GM23338 (cell line): Measurements from ENCODE around the gene MYD88. TPM values are rescaled to one million over a fixed set of nuclear protein-coding genes. Genes with fewer than 3 reads are reported as not detected.

Source experiments
- ATAC-seq: fragments of 200-7000 bp; cut with Tn5 transposase; 3 replicates; pipeline ENCODE4 v1.9.1; 2020
- DNase-seq: peaks from one replicate; pipeline ENCODE4 v3.0.0-alpha.2; 2015; ENCODE audit warnings: low spot score
- H2AFZ ChIP-seq: fragments of 200-600 bp; sonication (generic); 2 replicates; pipeline ENCODE4 v1.8.0; 2016; ENCODE audit warnings: antibody characterized with exemption, mild to moderate bottlenecking, moderate library complexity
- H3F3A ChIP-seq: fragments of 200-600 bp; sonication (generic); replicated peaks from 2 replicates; pipeline ENCODE4 v1.8.0; 2017; ENCODE audit warnings: antibody characterized with exemption, mixed run types, low read depth
- H3K27ac ChIP-seq: fragments of 200-600 bp; sonication (generic); 2 replicates; pipeline ENCODE4 v1.6.1; 2016; ENCODE audit warnings: low read depth
- H3K27me3 ChIP-seq: fragments of 200-600 bp; sonication (generic); 2 replicates; pipeline ENCODE4 v1.8.0; 2016; ENCODE audit warnings: mild to moderate bottlenecking, mixed run types, moderate library complexity; ENCODE audit not compliant: insufficient read depth
- H3K36me3 ChIP-seq: fragments of 200-600 bp; sonication (generic); 2 replicates; pipeline ENCODE4 v1.8.0; 2016; ENCODE audit warnings: mild to moderate bottlenecking; ENCODE audit not compliant: insufficient read depth
- H3K4me1 ChIP-seq: fragments of 200-600 bp; sonication (generic); 2 replicates; pipeline ENCODE4 v1.8.0; 2016; ENCODE audit warnings: mild to moderate bottlenecking, moderate library complexity; ENCODE audit not compliant: insufficient read depth
- H3K4me2 ChIP-seq: fragments of 200-600 bp; sonication (generic); 2 replicates; pipeline ENCODE4 v1.7.1; 2017; ENCODE audit warnings: mixed run types
- H3K4me3 ChIP-seq: fragments of 200-600 bp; sonication (generic); 2 replicates; pipeline ENCODE4 v1.6.1; 2016; ENCODE audit warnings: mixed run types
- H3K79me2 ChIP-seq: fragments of 200-600 bp; sonication (generic); replicated peaks from 2 replicates; pipeline ENCODE4 v1.8.0; 2017; ENCODE audit warnings: mild to moderate bottlenecking; ENCODE audit not compliant: insufficient read depth
- H3K9me2 ChIP-seq: fragments of 200-600 bp; sonication (generic); 2 replicates; pipeline ENCODE4 v1.8.0; 2017; ENCODE audit not compliant: insufficient read depth
- H4K20me1 ChIP-seq: fragments of 200-600 bp; sonication (generic); replicated peaks from 2 replicates; pipeline ENCODE4 v1.8.0; 2017; ENCODE audit warnings: mild to moderate bottlenecking; ENCODE audit not compliant: insufficient read depth
- H3K27ac Mint-ChIP-seq: 2 replicates; pipeline ENCODE4 v1.8.0; 2020; ENCODE audit warnings: inconsistent platforms, mild to moderate bottlenecking, moderate library complexity, mixed read lengths
- H3K27me3 Mint-ChIP-seq: 3 replicates; pipeline ENCODE4 v1.8.0; 2022; ENCODE audit warnings: low read depth, mild to moderate bottlenecking, moderate library complexity, mixed read lengths, inconsistent platforms; ENCODE audit not compliant: insufficient read depth, poor library complexity
- H3K36me3 Mint-ChIP-seq: 3 replicates; pipeline ENCODE4 v1.8.0; 2021; ENCODE audit warnings: low read depth, mild to moderate bottlenecking, inconsistent platforms, moderate library complexity, mixed read lengths
- H3K4me1 Mint-ChIP-seq: 3 replicates; pipeline ENCODE4 v1.8.0; 2020; ENCODE audit warnings: mild to moderate bottlenecking, inconsistent platforms, mixed read lengths
- H3K4me3 Mint-ChIP-seq: 3 replicates; pipeline ENCODE4 v1.8.0; 2021; ENCODE audit warnings: moderate library complexity, mild to moderate bottlenecking, inconsistent platforms, mixed read lengths
- H3K9me3 Mint-ChIP-seq: 3 replicates; pipeline ENCODE4 v1.8.0; 2020; ENCODE audit warnings: moderate library complexity, mild to moderate bottlenecking, inconsistent platforms, mixed read lengths
- CREB1 ChIP-seq: fragments of 250-450 bp; sonication (Bioruptor Pico); IDR thresholded peaks from 2 replicates; pipeline ENCODE4 v1.5.0; 2020; ENCODE audit warnings: low read depth, mild to moderate bottlenecking, moderate library complexity
- EZH2 ChIP-seq: fragments of 200-600 bp; sonication (generic); IDR thresholded peaks from one replicate; pipeline ENCODE4 v1.8.0; 2017; ENCODE audit warnings: antibody characterized with exemption, mild to moderate bottlenecking, low read depth; ENCODE audit not compliant: unreplicated experiment
- EZH2phosphoT487 ChIP-seq: fragments of 200-600 bp; sonication (generic); IDR thresholded peaks from one replicate; pipeline ENCODE4 v1.8.1; 2018; ENCODE audit warnings: antibody characterized with exemption; ENCODE audit not compliant: unreplicated experiment
- JUNB ChIP-seq: IDR thresholded peaks from one replicate; pipeline ENCODE4 v1.6.1; 2016; ENCODE audit warnings: antibody characterized with exemption; ENCODE audit not compliant: unreplicated experiment
- NANOG ChIP-seq: IDR thresholded peaks from 2 replicates; pipeline ENCODE4 v1.6.1; 2016; ENCODE audit warnings: antibody characterized with exemption, borderline replicate concordance
- POLR2AphosphoS5 ChIP-seq: IDR thresholded peaks from 2 replicates; pipeline ENCODE4 v1.6.1; 2016; ENCODE audit warnings: antibody characterized with exemption, low read depth
- STAT1 ChIP-seq: IDR thresholded peaks from one replicate; pipeline ENCODE4 v1.6.1; 2016; ENCODE audit warnings: antibody characterized with exemption; ENCODE audit not compliant: unreplicated experiment
- ZNF114 ChIP-seq: fragments of 250-450 bp; sonication (Bioruptor Pico); IDR thresholded peaks from 2 replicates; pipeline ENCODE4 v1.5.0; 2020; ENCODE audit warnings: mild to moderate bottlenecking, moderate library complexity
- ZNF331 ChIP-seq: fragments of 250-450 bp; sonication (Bioruptor Pico); IDR thresholded peaks from 2 replicates; pipeline ENCODE4 v1.5.0; 2020; ENCODE audit warnings: low read depth, mild to moderate bottlenecking, moderate library complexity
- polyA plus RNA-seq: library from polyadenylated mRNA; unstranded; fragments of >200 nt; fragmentation: Nextera tagmentation; extraction: Ambion mirVana; gene quantifications from 2 replicates; pipeline ENCODE4 v1.2.1, GENCODE V29; 2016
- total RNA-seq: library from RNA; depleted of rRNA; stranded (reverse); fragments of >200 nt; shearing (Covaris generic); gene quantifications from 2 replicates; pipeline ENCODE4 v1.2.3, GENCODE V29; 2014
- TF ChIP-seq, protein P1 (sequence below), 2 experiments: fragments of 200-600 bp in 1 of 2; sonication (generic) in 1 of 2; conservative IDR thresholded peaks; 2 replicates each; pipeline versions ENCODE4 v1.5.1 to v1.6.1; 2016 to 2017; ENCODE audit warnings: antibody characterized with exemption in 2 of 2, low read depth in 2 of 2, mild to moderate bottlenecking in 2 of 2, moderate library complexity in 1 of 2
- TF ChIP-seq, protein P2 (sequence below): IDR thresholded peaks from one replicate; pipeline ENCODE4 v1.6.1; 2018; ENCODE audit warnings: antibody characterized with exemption; ENCODE audit not compliant: unreplicated experiment
- TF ChIP-seq, protein P3 (sequence below): IDR thresholded peaks from 2 replicates; pipeline ENCODE4 v1.6.1; 2016; ENCODE audit warnings: antibody characterized with exemption
- TF ChIP-seq, protein P4 (sequence below): fragments of 250-450 bp; sonication (Bioruptor Pico); IDR thresholded peaks from 2 replicates; pipeline ENCODE4 v1.5.0; 2020; ENCODE audit warnings: mild to moderate bottlenecking, moderate library complexity

The MYD88 gene
- total and polyA plus RNA-seq, 2 experiments from 2014 or later: 15.5 to 26.0 TPM

DNA sequence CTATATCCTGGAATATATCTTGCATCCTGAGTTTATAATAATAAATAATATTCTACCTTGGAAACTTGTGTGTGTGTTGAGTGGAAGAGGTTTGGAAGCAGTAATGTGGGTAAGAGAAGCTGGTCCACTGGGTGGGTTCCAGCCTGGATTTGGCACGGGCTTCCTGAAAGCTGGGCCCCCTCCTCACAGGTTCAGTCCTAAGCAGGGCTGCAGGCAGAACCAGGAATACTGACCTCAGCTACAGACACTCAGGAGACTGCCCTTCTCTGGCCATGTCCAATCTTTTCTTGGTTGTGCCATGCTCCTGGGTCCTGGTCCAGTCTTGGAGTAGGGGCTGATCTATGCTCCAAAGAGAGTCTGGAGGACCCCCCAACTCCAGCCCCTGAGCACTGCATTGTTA, 4.5 kb downstream of the MYD88 start:
- H3K4me2 ChIP-seq: no peak overlapping the region
- no peaks in the 10 kb centered on the region for H3K9me2 ChIP-seq
- Mint-ChIP-seq H3K4me3 (no peak overlapping the region), H3K9me3 (peaks cover 6% of the 10 kb centered on the region; the same call in 1 of the 3 replicates), H3K4me1 (peaks cover 21% of the 10 kb centered on the region), H3K27me3 (peaks cover 13% of the 10 kb centered on the region), H3K36me3 (peaks cover 24% of the 10 kb centered on the region), H3K27ac (no peak overlapping the region)
- peaks cover 10% of the 10 kb centered on the region; the same call in 1 of the 2 replicates for H3K79me2 ChIP-seq
- peaks cover 10% of the 10 kb centered on the region for H3K4me1 ChIP-seq
- no peak overlapping the region for H3K27ac ChIP-seq
- DNase-seq (no peak), ATAC-seq (no peak)
- H3F3A ChIP-seq: peaks cover 3% of the 10 kb centered on the region; the same call in 1 of the 2 replicates
- no peaks in the 10 kb centered on the region for H3K27me3 ChIP-seq
- no peak overlapping the region for H3K4me3 ChIP-seq
- H4K20me1 ChIP-seq: no peaks in the 10 kb centered on the region
- H2AFZ ChIP-seq: no peak overlapping the region
- H3K36me3 ChIP-seq: no peaks in the 10 kb centered on the region
- TF ChIP-seq, protein P1, sequence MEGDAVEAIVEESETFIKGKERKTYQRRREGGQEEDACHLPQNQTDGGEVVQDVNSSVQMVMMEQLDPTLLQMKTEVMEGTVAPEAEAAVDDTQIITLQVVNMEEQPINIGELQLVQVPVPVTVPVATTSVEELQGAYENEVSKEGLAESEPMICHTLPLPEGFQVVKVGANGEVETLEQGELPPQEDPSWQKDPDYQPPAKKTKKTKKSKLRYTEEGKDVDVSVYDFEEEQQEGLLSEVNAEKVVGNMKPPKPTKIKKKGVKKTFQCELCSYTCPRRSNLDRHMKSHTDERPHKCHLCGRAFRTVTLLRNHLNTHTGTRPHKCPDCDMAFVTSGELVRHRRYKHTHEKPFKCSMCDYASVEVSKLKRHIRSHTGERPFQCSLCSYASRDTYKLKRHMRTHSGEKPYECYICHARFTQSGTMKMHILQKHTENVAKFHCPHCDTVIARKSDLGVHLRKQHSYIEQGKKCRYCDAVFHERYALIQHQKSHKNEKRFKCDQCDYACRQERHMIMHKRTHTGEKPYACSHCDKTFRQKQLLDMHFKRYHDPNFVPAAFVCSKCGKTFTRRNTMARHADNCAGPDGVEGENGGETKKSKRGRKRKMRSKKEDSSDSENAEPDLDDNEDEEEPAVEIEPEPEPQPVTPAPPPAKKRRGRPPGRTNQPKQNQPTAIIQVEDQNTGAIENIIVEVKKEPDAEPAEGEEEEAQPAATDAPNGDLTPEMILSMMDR (conservative IDR thresholded peaks at IDR 0.05; ENCODE audit: low read depth in 2 of 2): no peak
- TF ChIP-seq EZH2phosphoT487 (no peak), ZNF114 (CRISPR knock-in tag) (no peak), POLR2AphosphoS5 (no peak), STAT1 (no peak), CREB1 (no peak), NANOG (no peak), JUNB (no peak), EZH2 (no peak), ZNF331 (CRISPR knock-in tag) (no peak)
- TF ChIP-seq, protein P2, sequence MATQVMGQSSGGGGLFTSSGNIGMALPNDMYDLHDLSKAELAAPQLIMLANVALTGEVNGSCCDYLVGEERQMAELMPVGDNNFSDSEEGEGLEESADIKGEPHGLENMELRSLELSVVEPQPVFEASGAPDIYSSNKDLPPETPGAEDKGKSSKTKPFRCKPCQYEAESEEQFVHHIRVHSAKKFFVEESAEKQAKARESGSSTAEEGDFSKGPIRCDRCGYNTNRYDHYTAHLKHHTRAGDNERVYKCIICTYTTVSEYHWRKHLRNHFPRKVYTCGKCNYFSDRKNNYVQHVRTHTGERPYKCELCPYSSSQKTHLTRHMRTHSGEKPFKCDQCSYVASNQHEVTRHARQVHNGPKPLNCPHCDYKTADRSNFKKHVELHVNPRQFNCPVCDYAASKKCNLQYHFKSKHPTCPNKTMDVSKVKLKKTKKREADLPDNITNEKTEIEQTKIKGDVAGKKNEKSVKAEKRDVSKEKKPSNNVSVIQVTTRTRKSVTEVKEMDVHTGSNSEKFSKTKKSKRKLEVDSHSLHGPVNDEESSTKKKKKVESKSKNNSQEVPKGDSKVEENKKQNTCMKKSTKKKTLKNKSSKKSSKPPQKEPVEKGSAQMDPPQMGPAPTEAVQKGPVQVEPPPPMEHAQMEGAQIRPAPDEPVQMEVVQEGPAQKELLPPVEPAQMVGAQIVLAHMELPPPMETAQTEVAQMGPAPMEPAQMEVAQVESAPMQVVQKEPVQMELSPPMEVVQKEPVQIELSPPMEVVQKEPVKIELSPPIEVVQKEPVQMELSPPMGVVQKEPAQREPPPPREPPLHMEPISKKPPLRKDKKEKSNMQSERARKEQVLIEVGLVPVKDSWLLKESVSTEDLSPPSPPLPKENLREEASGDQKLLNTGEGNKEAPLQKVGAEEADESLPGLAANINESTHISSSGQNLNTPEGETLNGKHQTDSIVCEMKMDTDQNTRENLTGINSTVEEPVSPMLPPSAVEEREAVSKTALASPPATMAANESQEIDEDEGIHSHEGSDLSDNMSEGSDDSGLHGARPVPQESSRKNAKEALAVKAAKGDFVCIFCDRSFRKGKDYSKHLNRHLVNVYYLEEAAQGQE: no peak
- TF ChIP-seq, protein P3, sequence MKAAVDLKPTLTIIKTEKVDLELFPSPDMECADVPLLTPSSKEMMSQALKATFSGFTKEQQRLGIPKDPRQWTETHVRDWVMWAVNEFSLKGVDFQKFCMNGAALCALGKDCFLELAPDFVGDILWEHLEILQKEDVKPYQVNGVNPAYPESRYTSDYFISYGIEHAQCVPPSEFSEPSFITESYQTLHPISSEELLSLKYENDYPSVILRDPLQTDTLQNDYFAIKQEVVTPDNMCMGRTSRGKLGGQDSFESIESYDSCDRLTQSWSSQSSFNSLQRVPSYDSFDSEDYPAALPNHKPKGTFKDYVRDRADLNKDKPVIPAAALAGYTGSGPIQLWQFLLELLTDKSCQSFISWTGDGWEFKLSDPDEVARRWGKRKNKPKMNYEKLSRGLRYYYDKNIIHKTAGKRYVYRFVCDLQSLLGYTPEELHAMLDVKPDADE: no peak
- TF ChIP-seq, protein P4, sequence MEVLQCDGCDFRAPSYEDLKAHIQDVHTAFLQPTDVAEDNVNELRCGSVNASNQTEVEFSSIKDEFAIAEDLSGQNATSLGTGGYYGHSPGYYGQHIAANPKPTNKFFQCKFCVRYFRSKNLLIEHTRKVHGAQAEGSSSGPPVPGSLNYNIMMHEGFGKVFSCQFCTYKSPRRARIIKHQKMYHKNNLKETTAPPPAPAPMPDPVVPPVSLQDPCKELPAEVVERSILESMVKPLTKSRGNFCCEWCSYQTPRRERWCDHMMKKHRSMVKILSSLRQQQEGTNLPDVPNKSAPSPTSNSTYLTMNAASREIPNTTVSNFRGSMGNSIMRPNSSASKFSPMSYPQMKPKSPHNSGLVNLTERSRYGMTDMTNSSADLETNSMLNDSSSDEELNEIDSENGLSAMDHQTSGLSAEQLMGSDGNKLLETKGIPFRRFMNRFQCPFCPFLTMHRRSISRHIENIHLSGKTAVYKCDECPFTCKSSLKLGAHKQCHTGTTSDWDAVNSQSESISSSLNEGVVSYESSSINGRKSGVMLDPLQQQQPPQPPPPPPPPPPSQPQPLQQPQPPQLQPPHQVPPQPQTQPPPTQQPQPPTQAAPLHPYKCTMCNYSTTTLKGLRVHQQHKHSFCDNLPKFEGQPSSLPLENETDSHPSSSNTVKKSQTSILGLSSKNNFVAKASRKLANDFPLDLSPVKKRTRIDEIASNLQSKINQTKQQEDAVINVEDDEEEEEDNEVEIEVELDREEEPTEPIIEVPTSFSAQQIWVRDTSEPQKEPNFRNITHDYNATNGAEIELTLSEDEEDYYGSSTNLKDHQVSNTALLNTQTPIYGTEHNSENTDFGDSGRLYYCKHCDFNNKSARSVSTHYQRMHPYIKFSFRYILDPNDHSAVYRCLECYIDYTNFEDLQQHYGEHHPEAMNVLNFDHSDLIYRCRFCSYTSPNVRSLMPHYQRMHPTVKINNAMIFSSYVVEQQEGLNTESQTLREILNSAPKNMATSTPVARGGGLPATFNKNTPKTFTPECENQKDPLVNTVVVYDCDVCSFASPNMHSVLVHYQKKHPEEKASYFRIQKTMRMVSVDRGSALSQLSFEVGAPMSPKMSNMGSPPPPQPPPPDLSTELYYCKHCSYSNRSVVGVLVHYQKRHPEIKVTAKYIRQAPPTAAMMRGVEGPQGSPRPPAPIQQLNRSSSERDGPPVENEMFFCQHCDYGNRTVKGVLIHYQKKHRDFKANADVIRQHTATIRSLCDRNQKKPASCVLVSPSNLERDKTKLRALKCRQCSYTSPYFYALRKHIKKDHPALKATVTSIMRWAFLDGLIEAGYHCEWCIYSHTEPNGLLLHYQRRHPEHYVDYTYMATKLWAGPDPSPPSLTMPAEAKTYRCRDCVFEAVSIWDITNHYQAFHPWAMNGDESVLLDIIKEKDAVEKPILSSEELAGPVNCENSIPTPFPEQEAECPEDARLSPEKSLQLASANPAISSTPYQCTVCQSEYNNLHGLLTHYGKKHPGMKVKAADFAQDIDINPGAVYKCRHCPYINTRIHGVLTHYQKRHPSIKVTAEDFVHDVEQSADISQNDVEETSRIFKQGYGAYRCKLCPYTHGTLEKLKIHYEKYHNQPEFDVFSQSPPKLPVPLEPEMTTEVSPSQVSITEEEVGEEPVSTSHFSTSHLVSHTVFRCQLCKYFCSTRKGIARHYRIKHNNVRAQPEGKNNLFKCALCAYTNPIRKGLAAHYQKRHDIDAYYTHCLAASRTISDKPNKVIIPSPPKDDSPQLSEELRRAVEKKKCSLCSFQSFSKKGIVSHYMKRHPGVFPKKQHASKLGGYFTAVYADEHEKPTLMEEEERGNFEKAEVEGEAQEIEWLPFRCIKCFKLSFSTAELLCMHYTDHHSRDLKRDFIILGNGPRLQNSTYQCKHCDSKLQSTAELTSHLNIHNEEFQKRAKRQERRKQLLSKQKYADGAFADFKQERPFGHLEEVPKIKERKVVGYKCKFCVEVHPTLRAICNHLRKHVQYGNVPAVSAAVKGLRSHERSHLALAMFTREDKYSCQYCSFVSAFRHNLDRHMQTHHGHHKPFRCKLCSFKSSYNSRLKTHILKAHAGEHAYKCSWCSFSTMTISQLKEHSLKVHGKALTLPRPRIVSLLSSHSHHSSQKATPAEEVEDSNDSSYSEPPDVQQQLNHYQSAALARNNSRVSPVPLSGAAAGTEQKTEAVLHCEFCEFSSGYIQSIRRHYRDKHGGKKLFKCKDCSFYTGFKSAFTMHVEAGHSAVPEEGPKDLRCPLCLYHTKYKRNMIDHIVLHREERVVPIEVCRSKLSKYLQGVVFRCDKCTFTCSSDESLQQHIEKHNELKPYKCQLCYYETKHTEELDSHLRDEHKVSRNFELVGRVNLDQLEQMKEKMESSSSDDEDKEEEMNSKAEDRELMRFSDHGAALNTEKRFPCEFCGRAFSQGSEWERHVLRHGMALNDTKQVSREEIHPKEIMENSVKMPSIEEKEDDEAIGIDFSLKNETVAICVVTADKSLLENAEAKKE (CRISPR knock-in tag): no peak
